GM11168 (cell line): ENCODE measurements around the gene JMJD1C.

Experiments
- in situ Hi-C: fragments of 300-500 bp; cut with MboI; formaldehyde crosslinking; loops from one replicate; pipeline ENCODE4 v1.12.0; 2022; ENCODE audit warnings: low sequenced_read_pairs; ENCODE audit not compliant: unreplicated experiment

Gene JMJD1C

DNA sequence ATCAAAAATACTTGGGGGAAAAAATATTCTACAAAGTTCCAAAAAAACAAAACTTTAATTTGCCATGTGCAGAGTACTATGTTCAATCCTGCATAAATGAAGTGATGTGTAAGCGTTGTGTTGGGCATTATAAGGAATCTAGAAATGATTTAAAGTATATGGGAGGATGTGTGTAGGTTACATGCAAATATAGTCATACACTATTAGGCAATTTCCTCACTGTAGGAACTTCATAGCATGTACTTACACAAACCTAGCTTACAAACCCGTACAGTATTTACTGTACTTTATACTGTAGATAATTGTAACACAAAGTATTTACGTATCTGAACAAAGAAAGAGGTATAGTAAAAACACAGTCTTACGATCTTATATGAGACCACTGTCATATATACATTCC, 260.4 kb downstream of the JMJD1C start:
- in situ Hi-C loops: loop anchor here (25.0 kb wide), 2 partner anchors 407 to 507 kb away; no protein-coding TSS in a partner anchor

DNA sequence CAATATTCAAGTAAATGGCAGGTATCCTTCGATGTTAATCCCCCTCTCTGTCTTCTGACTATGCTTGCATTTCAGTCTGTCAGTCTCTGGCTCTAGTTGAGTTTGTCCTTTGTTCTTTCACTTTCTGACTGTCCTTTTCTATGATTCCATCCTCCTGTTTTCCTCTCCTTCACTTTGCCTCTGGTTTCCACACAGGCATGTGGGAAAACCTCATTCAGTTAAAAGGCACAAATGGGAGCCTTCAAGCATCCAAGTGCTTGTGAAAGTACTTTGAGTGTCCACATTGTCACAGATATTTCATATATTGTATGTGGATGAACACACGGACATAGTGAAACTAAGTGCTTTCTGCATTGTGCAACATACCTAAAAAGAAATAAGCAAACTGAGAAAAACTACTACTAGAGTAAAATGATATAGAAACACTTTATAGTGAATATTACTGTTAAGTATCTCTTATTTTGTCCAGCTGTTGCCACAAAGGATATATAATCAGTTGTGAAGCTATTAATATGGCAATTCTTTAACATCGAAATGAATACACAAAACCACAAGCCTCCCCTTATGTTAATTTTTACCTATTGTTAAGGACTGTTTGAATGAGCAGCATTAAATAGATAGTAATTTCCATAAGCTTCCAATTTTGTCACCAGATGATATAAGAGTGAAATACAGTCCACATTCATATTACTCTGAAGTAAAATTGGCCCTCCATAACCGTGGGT, 260.9 kb downstream of the JMJD1C start:
- in situ Hi-C loops: loop anchor here (25.0 kb wide), 2 partner anchors 407 to 507 kb away; no protein-coding TSS in a partner anchor

DNA sequence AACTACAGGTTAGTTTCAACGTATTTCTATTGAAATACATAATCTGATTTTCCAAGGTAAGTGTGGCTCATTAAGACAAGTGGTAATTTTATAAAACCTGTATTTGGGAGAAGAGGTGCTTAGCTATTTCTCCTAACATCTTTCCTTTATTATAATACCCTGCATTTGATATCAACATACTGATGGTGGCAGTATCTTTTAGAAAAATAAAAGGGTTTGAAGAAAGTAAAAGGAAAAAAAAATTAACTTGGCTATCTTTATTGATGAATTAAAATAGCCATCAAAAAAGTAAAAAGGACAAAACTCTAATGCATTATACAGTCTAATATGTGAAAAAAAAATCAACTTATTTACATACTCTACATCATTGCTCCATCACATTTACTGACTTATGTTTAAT, 264.7 kb downstream of the JMJD1C start:
- in situ Hi-C loops: loop anchor here (25.0 kb wide), 2 partner anchors 411 to 511 kb away; no protein-coding TSS in a partner anchor

GRCh38 chr10:63200431-63200830, 265.3 kb downstream of the JMJD1C start:
- in situ Hi-C loops: loop anchor here (25.0 kb wide), 2 partner anchors 412 to 512 kb away; no protein-coding TSS in a partner anchor

DNA sequence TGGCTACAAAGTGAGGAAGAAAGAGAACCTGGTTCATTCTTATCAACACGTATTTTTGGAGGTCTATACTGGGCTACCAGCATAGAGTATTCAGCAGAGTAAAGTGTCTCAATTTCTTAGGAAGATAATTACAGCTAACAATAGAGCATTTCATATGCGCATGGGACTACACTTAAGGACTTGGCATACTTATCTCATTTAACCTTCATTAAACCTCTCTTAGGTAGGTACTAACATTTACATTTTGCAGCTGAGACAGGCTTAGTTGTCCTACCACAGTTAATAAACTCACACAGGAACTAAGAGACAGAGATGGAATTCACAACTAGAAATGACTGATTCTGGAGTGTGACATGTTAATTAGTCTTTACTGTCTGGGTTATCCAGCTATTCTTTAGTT, 266.1 kb downstream of the JMJD1C start:
- in situ Hi-C loops: loop anchor here (25.0 kb wide), 2 partner anchors 413 to 513 kb away; no protein-coding TSS in a partner anchor

DNA sequence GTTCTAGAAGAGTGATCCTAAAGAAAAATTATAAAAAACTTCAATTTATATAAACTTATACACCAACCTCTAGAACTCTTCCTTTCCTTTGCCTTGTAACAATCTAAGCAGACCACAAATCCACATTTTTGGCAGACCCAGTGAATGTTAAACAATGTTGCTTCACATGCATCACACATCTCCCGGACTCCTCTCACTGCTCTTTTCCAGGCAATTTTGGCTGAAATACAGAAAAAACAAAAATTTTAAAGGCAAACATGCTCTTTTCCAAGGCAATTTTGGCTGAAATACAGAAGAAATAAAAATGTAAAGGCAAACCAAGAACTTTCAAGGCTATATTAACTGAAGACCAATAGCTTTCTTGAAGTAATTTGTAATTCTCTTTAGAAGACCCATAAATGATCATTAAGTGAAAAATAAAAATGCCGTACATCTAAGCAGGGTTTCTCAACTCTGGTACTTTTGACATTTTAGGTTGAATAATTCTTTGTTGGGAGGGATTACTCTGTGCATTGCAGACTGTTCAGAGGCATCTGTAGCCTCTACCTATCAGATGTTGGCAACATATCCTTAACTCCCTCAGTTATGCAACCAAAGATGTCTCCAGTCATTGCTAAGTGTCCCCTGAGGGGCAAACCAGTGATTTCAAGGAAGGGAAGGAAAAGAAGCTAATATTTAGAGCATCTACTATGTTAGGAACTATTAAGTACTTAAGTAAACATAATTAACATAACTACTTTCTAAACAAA, 268.3 kb downstream of the JMJD1C start:
- in situ Hi-C loops: no loop called here

GRCh38 chr10:63192826-63193225, 273.0 kb downstream of the JMJD1C start:
- in situ Hi-C loops: no loop called here

- in situ Hi-C loops: no loop called here
Measured at GRCh38 chr10:63175534-63175933, 290.2 kb downstream of the JMJD1C start.

- in situ Hi-C loops: no loop called here
Measured at GRCh38 chr10:63173468-63174232, 292.1 kb downstream of the JMJD1C start.

DNA sequence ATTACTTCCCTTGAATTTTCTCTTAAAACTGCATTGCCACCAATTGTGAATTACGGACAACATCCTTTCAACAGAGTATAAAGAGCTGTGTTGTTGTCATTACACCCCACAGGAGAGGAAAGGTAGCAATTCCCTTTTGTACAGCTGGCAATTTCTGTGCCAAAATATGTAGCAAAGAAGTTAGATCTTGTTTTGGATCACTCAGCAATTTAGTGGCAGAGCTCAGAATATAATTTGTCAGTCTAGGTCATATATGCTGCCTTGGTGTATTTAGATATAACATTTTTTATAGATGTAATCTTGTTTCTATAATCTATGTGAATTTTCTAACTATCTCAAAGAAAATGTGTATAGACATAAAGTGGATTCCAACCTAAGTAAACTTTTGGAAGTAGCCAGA, 293.9 kb downstream of the JMJD1C start:
- in situ Hi-C loops: no loop called here

- in situ Hi-C loops: no loop called here
Measured at GRCh38 chr10:63171255-63171855, 294.4 kb downstream of the JMJD1C start.

DNA sequence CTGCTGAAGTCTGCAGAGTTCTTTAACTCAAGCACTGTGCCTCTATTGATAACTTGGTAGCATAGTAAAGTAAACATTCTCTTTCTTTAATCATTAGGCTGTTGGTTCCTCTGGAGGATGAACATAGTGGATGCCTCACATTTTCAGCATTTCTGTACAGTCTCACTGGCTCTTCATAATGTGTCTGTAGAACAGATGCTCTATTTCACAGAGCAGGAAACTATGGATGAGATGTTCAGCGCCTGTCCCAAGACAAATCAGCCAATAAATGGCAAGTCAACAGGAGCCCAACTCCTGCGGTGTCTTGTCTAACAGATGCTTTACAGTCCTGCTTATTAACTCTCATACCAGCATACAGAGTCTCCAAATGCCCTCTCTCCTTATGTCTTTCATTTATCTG, 296.2 kb downstream of the JMJD1C start:
- in situ Hi-C loops: no loop called here

DNA sequence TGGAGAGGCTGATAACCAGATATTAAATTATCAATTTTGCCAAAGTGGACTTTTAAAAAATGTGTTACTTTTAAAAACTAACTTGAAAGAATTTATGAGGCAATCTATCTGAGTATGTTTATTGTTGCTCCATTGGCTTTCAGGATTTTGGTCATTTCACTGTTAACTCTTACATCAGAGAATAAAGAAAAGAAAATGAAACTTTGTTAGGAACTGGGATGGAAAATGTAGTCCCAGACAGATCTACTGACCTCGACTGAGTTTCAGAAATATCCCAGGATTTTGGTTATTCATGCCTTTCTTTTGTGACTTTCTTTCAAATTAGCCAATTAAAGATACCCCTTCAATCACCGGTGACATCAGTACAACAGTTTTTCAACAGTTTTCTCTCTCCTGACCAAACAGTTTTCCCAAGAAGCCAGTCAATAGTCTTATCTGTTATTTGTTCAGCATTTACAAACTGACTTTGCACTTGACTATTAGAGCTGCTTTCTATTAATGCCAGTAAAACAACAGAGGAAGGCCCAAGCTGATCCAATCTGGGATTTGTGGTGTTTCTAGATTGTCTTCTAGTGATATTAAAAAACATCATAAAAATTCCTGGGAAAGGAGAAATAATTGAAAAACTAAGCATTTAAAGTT, 296.8 kb downstream of the JMJD1C start:
- in situ Hi-C loops: no loop called here

DNA sequence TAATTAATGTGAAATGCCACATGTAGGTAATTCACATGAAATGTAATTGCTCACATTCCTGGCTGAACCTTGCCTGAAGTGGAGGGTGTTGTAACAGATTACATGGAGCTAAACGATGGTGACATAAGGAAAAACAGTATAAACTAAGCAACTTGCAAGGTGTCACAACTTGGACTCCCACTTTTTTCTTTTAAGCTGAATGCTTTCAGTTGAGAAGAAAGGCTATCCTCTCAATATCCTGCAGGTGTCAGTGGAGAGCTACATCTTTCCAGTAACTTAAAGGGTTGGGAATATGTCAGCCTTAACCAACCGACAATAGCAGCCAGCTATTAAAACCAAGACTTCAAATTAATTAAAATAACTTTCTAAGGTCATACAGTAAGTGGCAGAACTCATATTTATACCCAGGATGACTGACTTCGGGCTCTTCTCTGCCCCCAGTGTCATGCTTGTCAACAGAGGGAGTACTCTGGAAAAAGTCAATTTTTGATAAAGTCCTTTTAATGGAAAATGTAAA, 299.0 kb downstream of the JMJD1C start:
- in situ Hi-C loops: no loop called here

DNA sequence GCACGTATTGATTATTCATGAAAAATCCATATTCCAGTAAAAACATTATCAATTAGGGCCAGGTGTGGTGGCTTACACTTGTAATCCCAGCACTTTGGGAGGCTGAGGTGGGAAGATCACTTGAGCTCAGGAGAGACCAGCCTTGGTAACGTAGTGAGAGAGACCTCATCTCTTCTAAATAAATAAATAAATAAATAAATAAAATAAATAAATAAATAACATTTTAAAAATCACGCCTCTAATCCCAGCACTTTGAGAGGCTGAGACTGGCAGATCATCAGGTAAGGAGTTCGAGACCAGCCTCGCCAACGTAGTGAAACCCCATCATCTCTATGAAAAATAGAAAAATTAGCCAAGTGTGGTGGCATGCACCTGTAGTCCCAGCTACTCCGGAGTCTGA, 300.5 kb downstream of the JMJD1C start:
- in situ Hi-C loops: no loop called here

DNA sequence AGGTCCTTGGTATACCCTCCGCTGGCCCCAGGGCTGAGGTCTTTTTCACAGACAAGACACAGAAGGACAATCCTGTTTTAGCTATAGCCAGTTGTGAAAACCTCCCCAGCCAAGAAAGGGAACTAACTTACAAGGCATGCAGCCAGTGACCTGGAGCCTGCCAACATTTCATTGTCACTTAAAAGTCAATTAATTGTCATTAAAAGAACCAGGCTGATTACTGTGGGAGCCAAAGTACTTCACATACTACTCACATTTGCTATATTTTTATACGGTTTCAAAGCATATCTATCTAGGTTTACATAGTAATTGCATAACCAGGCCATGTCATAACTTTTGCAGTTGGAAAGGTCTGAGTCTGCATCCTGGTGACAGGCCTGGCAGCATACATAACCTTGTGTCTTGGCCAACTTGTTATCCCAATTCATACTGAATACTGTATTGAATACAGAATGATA, 301.6 kb downstream of the JMJD1C start:
- in situ Hi-C loops: no loop called here

- in situ Hi-C loops: no loop called here
Measured at GRCh38 chr10:63161592-63161991, 304.2 kb downstream of the JMJD1C start.

DNA sequence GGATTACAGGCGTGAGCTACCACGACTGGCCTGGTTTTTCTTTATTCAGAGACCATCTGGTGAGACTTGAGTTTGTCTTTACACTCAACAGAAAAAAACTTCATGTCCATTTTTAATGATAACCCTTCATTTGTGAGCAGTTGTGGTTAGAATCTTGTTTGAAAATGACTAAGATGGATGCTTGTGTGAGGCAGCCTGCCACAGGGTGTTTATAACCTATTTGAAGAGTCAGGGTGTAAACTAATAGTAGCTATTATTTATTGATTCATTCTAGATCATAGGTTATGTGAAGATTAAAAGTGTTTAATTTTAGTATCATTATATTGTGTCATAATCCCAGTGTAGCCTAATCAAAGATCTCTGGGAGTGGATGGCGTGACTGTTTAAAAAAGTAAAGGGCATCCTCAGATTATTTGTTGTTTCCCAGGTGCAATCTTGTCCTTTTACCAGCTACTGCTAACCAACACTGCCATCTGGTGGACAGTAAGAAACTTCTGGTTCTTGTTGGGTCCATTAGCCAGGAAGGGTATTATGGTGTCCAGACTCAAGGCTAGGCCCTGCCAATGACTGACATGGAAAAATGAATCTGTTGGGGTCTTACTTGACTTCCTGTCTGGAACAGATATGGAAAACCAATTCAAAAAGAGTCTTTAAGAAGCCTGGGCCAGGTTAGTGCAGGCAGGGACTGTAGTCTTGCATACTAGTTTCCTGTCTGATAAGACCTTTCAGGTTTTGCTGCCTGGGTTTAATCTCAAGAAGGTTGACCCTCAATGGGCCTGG, 307.7 kb downstream of the JMJD1C start:
- in situ Hi-C loops: loop anchor here (10.0 kb wide), 1 partner anchor 153 kb away; no protein-coding TSS in a partner anchor

DNA sequence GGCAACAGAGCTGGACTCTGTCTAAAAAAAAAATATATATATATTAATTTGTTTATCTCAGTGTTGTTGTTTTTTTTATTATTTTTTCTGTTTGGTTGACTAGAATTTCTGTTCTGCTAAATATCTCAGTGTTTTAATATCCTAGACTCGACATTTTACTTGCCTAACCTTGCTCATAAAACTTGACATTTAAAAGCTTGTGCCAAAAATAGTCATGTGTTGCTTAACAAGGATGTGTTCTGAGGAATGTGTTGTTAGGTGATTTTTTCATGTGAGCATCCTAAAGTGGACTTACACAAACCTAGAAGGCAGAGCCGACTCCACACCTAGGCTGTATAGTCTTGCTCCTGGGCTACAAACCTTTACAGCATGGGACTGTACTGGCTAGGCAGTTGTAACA, 309.5 kb downstream of the JMJD1C start:
- in situ Hi-C loops: loop anchor here (10.0 kb wide), 1 partner anchor 151 kb away; no protein-coding TSS in a partner anchor
